Gastrocnemius medialis (tissue), 4 donors: Measurements from ENCODE around the gene CACNA1F. TPM values are rescaled to one million over a fixed set of nuclear protein-coding genes. Genes with fewer than 3 reads are reported as not detected.

Experiments used
- ATAC-seq, 2 donors: fragments of 150-250 bp; one replicate each; pipeline ENCODE4 v1.9.1; 2016
- DNase-seq, 2 donors: peaks; one replicate each; pipeline ENCODE4 v3.0.0-alpha.2; 2019
- H3K27ac ChIP-seq, 4 donors: fragments of 200-600 bp; sonication (generic); 1 replicate in 1 of 4; 2 replicates in 3 of 4; pipeline ENCODE4 v1.5.1; 2016 to 2018; ENCODE audit warnings: mild to moderate bottlenecking in 2 of 4, moderate library complexity in 1 of 4
- H3K27me3 ChIP-seq, 3 donors: fragments of 200-600 bp; sonication (generic) in 2 of 3; 1 replicate in 1 of 3; 2 replicates in 2 of 3; pipeline versions ENCODE4 v1.5.1 to v1.6.0; 2016 to 2019; ENCODE audit warnings: mild to moderate bottlenecking in 1 of 3, moderate library complexity in 1 of 3
- H3K36me3 ChIP-seq, 2 donors: fragments of 200-600 bp; sonication (generic) in 1 of 2; one replicate each; pipeline ENCODE4 v1.5.1; 2017 to 2018
- H3K4me1 ChIP-seq, 2 donors: fragments of 200-600 bp; sonication (generic) in 1 of 2; one replicate each; pipeline ENCODE4 v1.5.1; 2016 to 2017; ENCODE audit warnings: mild to moderate bottlenecking in 2 of 2
- H3K4me3 ChIP-seq, 4 donors: fragments of 200-600 bp; sonication (generic) in 3 of 4; 1 replicate in 1 of 4; 2 replicates in 3 of 4; pipeline ENCODE4 v1.5.1; 2016 to 2019; ENCODE audit warnings: mild to moderate bottlenecking in 2 of 4
- H3K9me3 ChIP-seq, 3 donors: fragments of 200-600 bp; sonication (generic) in 2 of 3; 1 replicate in 1 of 3; 2 replicates in 2 of 3; pipeline ENCODE4 v1.5.1; 2016 to 2019
- CTCF ChIP-seq, 5 experiments: fragments of 450-650 bp in 3 of 5; fragments of 200-600 bp in 2 of 5; sonication (generic) in 2 of 5; IDR thresholded peaks in 4 of 5; conservative IDR thresholded peaks in 1 of 5; 1 replicate in 4 of 5; 2 replicates in 1 of 5; pipeline ENCODE4 v1.5.1; 2016 to 2019; ENCODE audit warnings: antibody characterized with exemption in 5 of 5, mild to moderate bottlenecking in 3 of 5, moderate library complexity in 3 of 5
- POLR2A ChIP-seq, 2 donors: fragments of 450-650 bp; IDR thresholded peaks; one replicate each; pipeline ENCODE4 v1.6.1; 2017; ENCODE audit warnings: antibody characterized with exemption in 2 of 2, mild to moderate bottlenecking in 2 of 2, moderate library complexity in 2 of 2
- in situ Hi-C, 4 donors: fragments of 200-750 bp; cut with MboI; loops; one replicate each; pipeline versions ENCODE4 v1.15.0 to v1.8.0; 2017; ENCODE audit warnings: low sequenced_read_pairs in 4 of 4
- intact Hi-C: fragments of 100-400 bp; cut with DNase I; formaldehyde crosslinking; loops from one replicate; pipeline ENCODE4 v1.15.1; 2023; ENCODE audit warnings: low total_unique reads
- total RNA-seq, 4 donors: library from RNA; depleted of rRNA; stranded (reverse); fragments of >200 nt; gene quantifications; one replicate each; pipeline versions ENCODE4 v1.1.0 to v1.2.3, GENCODE V29; 2016

The CACNA1F gene
- total RNA-seq, 4 donors from 2014 or later: not detected

GRCh38 chrX:49178537-49178936, 54.6 kb downstream of the CACNA1F start:
- Histone ChIP-seq H3K4me1 (no peaks in the 10 kb centered on the region), H3K27me3 (no peaks in the 10 kb centered on the region), H3K27ac (peak overlapping the region in 2 of 4 donors; percentile 64 to 70), H3K4me3 (no peak overlapping the region), H3K9me3 (no peaks in the 10 kb centered on the region), H3K36me3 (peaks cover 0 to 25% of the 10 kb centered on the region in 2 donors)
- TF ChIP-seq POLR2A (IDR thresholded peaks at IDR 0.05) (no peak), CTCF (IDR thresholded peaks at IDR 0.05 in 4 of 5, conservative IDR thresholded peaks at IDR 0.05 in 1 of 5) (no peak)
- intact Hi-C loops (loop anchor here (10.0 kb wide), 1 partner anchor 1694 kb away; the partner anchor contains the start of gene ZNF41), in situ Hi-C loops (no loop called here)
- DNase-seq: no peak
- ATAC-seq: no peak

- in situ Hi-C loops (no loop called here), intact Hi-C loops (loop anchor here (10.0 kb wide), 1 partner anchor 1693 kb away; the partner anchor contains the start of gene ZNF41)
- H3K9me3 ChIP-seq: no peaks in the 10 kb centered on the region
- H3K27ac ChIP-seq: peak overlapping the region in 3 of 4 donors; percentile 39 to 70 (median 64)
- peak; percentile 39 to 61 for ATAC-seq
- no peaks in the 10 kb centered on the region for H3K27me3 ChIP-seq
- TF ChIP-seq CTCF (IDR thresholded peaks at IDR 0.05 in 4 of 5, conservative IDR thresholded peaks at IDR 0.05 in 1 of 5): no peak
- TF ChIP-seq POLR2A (IDR thresholded peaks at IDR 0.05): no peak
- peaks cover 0 to under 1% of the 10 kb centered on the region in 2 donors for H3K4me1 ChIP-seq
- H3K4me3 ChIP-seq: no peak overlapping the region
- H3K36me3 ChIP-seq: peaks cover 0 to 23% of the 10 kb centered on the region in 2 donors
- peak in 1 of 2 donors; percentile 48 for DNase-seq
These were observed 55.2 kb downstream of the CACNA1F start for GRCh38 chrX:49177873-49178480.

- no peak for TF ChIP-seq POLR2A (IDR thresholded peaks at IDR 0.05)
- peak in 2 of 5 experiments; percentile 10 to 45 for TF ChIP-seq CTCF (IDR thresholded peaks at IDR 0.05 in 4 of 5, conservative IDR thresholded peaks at IDR 0.05 in 1 of 5)
- H3K4me1 ChIP-seq: peaks cover 0 to 3% of the 10 kb centered on the region in 2 donors
- H3K27me3 ChIP-seq: no peaks in the 10 kb centered on the region
- in situ Hi-C loops: no loop called here
- DNase-seq (peak in 1 of 2 donors; percentile 37), ATAC-seq (peak; percentile 61 to 74)
- intact Hi-C loops: loop anchor here (10.0 kb wide), 1 partner anchor 1693 kb away; the partner anchor contains the start of gene ZNF41
- H3K36me3 ChIP-seq: peaks cover 0 to 19% of the 10 kb centered on the region in 2 donors
- H3K9me3 ChIP-seq: no peaks in the 10 kb centered on the region
- no peak overlapping the region for H3K4me3 ChIP-seq
- H3K27ac ChIP-seq: peak overlapping the region; percentile 39 to 70 (median 54)
These were observed 55.8 kb downstream of the CACNA1F start for GRCh38 chrX:49177338-49177833.

- no peak for TF ChIP-seq CTCF (IDR thresholded peaks at IDR 0.05 in 4 of 5, conservative IDR thresholded peaks at IDR 0.05 in 1 of 5)
- no peak for TF ChIP-seq POLR2A (IDR thresholded peaks at IDR 0.05)
- H3K9me3 ChIP-seq: no peaks in the 10 kb centered on the region
- ATAC-seq (no peak), DNase-seq (no peak)
- H3K27me3 ChIP-seq: no peaks in the 10 kb centered on the region
- in situ Hi-C loops (no loop called here), intact Hi-C loops (loop anchor here (10.0 kb wide), 1 partner anchor 1692 kb away; the partner anchor contains the start of gene ZNF41)
- peaks cover 0 to 3% of the 10 kb centered on the region in 2 donors for H3K4me1 ChIP-seq
- peaks cover 0 to 19% of the 10 kb centered on the region in 2 donors for H3K36me3 ChIP-seq
- H3K27ac ChIP-seq: peak overlapping the region; percentile 39 to 70 (median 54)
- no peak overlapping the region for H3K4me3 ChIP-seq
These were observed 56.5 kb downstream of the CACNA1F start for GRCh38 chrX:49176421-49177326.
